Esophagus mucosa (tissue), 1 donor: ENCODE data around the gene SLC23A1. TPM values are rescaled to one million over a fixed set of nuclear protein-coding genes. Genes with fewer than 3 reads are reported as not detected.
"Not testable (repeated sequence)": the region's sequence is repeated elsewhere in the genome, so short reads cannot be mapped to it uniquely, and the experiment has no call there.

Source experiments
- ATAC-seq: fragments of 200-7000 bp; cut with Tn5 transposase; one replicate; pipeline ENCODE4 v1.9.1; 2020
- total RNA-seq: library from RNA; stranded (reverse); gene quantifications from one replicate; pipeline ENCODE4 v1.2.4, GENCODE V29; 2023
- donor health status: DM: yes; HTN: yes; CAD: no.

SLC23A1 gene
- total RNA-seq, 1 donor from 2014 or later = 0.28 TPM

DNA sequence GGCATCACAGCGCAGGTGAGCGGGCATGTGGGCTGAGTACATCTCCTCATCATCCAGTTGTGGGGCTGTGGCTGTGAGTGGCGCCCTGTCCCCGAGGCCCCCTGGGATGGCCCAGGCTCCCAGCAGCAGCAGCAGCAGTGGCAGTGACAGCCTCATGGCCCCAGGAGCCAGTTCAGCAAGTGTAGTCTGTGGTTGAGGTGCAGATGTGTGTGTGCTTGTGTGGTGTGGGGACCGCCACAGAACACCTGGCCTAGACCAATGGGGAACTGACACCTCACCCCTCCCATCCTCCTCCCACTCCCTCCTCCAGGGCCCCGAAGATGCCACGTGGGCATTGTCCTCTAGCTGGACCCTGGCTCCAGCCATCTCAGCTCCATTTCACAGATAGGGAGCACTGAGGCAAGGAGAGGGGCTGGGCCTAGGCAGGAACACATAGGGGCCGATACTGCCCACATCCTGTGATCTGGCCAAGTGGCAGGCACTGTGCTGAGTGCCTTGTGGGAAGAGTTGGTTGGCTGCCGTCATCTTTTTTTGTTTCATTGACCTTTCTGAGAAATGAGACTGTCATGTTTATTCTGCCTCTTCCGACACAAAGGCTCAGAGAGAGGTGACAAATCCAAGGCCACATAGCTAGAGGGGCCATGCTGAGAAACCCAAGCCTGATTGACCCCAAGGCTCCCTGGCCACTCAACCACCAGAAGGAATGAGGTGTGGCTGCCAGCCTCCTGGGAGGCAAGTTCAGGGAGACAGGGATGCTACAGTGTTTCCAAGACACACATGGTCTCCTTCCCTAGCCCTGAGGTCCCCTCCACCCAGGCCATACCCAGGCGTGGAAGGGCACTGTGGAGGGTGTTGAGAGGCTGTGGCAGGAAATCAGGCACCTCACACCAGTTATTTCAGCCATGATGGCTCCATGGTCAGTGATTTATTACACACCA, 6.9 kb upstream of the SLC23A1 start, which contains the start of gene MZB1:
MZB1 (minus strand) TSS at position 213 of the 938 bp plus-strand sequence; CDS start at position 156, 57 bp downstream.
- ATAC-seq = peak; percentile 12

DNA sequence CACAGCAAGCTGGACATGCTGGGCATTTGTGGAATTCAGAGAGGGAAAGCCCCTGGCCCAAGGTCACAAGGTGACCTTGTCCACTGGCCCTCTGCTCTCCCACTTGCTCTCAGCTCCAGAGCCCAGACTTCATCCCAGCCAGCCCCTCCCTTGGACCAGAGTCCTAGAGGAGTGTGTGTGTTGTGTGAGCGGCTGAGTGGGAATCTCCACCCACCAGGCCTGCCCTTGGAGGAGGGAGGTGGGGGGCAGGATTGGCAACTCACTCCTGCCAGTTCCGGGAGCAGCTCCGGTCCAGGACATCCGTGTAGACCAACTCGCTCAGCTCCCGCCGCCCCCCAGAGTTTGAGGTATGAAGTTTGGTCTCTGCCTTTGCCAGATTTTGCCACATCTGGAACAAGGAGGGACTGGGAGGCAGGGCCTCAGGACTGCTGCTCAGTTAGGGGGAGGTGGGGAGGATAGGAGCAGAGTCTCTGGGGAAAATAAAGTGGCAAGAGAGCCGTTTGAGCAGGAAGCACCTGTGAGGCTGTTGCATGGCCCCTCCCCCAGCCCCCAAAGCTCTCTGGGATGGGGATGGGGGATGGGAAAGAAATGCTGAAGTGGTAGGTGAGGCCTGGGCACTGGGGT, 5.2 kb upstream of the SLC23A1 start:
- ATAC-seq = no peak

DNA sequence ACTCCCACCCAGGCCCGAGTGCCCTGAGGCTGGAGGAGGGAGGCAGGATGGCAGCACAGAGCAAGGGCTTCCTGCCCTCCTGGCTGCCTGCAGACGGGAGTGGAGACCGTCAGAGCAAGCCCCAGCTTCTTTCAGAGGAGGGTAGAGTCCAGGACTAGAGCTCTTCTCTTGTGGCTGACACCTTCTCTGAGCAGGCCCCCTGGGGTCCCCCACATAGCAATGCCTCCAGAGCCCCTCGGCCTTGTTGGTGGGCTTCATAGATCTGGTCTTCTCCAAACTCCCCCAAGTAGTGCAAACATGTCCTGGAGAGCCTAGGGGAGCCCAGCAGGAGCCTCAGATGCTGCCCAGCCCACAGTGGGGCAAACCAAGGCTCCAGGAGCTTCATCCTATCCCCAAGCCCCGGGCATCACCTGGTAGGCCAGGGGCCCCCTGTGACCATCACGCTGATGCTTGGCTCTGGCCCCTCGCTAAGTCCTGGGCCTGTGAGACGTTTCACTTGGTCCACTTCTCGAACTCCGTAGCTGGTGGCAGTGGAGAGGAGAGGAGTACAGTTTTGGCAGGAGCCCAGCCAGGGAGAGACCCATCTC, 4.6 kb upstream of the SLC23A1 start:
- ATAC-seq = no peak

- ATAC-seq = not testable (repeated sequence)
Measured at GRCh38 chr5:139386956-139387355, 3.9 kb upstream of the SLC23A1 start.

DNA sequence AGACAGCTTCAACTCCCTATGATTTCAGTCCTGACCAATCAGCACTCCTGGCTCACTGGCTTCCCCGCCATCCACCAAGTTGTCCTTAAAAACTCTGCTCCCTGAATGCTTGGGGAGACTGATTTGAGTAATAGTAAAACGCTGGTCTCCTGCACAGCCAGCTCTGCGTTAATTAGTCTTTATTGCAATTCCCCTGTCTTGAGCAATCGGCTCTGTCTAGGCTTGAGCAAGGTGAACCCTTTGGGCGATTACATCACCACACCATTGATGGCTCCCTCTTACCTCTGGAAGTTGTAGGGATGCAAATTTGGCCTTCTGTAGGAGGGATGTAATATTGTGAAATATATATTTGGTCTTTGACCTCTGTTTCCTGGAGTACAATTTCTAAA, 2.9 kb upstream of the SLC23A1 start:
- peak; percentile 62 for ATAC-seq

DNA sequence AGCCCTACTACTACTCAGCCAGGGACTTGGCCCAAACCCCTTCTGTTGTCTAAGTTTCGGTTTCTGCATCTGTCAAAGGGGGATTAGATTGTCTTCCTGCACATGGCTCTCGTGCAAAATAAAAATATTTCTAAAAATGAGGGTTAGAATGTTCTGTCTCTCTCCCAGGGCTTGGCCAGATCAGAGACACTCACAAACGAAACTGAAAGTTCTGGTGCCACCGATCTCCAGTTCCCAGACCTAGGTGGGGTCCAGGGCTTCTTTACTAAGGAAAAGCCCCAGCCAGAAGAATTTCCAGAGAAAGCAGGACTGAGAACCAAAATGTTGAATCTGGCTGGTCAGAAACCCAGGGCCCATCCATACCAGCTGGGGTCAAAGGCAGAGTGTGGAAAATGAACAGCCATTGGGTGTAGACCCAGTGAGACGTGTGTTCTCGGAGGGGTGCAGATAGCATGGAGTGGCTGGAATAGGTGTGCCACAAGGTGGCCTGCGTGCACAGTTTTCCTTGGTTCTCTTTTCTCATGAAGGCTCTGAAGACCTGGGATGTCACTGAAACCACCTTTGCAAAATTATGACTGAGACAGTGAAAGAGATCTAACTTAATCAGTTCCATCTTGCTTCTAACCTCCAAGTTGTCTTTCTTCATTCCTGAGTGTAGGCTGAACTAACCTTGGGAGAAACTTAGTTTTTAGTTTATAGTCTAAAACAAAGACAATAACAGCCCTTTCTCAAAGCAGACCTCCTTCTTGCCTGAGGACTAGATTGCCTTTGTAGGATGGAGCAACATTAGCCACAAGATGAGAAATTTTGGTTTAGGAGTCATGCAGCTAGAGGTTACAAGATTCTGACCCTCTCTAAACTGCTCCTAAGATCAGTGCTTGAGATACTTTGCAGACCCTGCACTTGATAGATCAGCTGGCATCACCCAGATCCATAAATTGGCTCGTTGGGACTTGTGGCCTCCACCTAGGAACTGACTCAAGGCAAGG, 2.3 kb upstream of the SLC23A1 start:
- peak; percentile 10 for ATAC-seq

DNA sequence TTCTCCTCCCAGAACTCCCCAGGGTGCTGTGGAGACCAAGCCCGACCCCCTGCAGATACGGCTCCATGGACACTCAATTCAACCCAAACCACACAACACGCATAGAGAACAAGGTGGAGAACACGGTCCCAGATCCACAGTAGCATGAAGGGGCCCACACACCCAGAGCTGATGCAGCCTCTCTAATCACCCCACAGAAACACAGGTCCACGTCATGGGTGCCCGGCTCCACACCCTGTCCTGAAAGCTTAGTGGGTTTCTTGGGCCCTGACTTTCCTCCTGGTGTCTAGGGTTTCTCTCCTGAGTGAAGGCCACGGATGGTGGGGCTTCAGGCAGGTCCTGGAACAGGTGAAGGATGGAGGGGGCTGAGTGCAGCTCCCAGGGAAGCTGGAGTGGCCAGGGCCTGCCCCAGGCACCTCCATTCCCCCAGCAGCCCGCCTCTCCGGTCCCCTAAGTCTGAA, 1.5 kb upstream of the SLC23A1 start:
- peak; percentile 44 for ATAC-seq

DNA sequence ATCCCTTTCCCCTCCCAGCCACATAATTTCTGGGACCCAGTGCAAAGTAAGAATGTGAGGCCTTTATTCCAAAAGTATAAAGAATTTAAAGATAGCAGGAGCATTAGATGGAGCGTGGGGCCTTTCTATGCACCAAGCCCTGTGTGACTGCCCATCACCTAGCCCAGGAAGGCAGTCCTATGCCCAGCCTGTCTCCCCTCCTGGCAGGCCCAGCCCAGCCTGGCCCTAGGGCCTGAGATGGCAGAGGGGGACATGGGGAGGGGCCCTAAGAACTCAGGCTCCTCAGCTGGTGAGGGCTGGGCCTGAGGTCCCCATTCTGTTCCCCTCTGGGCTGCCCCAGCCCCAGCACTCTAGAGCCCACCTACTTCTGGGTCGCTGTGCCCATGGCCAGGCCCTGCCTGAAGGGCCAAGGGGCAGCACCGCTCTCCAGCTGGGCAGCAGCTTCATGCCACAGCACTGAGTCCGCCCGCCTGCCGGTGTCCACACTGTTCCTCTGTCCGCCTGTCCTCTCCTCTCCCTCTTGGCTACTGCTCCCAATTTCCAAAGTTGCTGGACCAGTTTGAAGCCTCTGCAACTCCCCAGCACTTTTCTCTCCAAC, 995 bp upstream of the SLC23A1 start:
- peak; percentile 5 for ATAC-seq

- ATAC-seq = no peak
Measured at GRCh38 chr5:139382807-139383206, 290 bp downstream of the SLC23A1 start.

DNA sequence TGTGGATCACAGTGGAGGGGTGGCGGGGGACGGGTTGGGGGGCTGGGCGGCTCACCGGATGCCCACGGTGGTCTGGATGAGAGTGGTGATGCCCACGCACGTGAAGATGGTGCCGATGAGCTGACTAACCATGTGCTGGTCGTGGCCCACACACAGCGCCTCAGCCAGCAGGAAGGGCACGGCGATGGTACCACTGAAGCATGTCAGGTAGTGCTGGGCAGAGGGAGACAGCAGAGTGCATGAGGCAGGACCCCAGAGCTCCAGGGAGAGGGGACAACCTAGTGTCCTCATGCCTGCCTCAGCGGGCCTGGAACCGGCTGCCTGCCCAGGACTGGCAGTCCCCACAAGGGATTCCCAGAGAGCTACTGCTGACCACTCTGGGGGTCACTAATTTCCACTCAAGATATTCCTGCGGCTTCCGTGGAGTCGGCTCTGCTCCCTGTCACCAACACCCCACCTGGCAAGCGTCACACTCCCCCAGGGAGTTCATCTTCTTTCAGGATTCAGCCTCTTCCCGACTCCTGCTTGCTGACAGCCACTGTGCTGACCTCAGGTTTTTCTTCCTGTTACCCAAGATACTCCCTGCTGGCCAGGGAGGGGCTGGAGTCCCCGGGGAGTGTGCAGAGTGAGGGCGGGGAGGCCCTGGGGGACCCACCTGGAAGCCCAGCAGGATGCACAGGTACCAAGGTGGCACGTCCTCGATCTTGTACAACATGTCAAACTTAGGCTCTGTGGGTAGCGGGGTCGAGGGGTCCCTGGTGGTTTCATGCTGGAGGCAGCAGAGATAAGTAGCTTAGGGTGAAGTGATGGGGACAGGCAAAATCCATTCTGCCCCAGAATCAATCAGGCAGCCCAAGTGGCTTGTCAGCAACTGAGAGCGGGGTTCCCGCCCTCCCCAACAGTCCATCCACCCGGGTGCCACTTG, 998 bp downstream of the SLC23A1 start:
- no peak for ATAC-seq

DNA sequence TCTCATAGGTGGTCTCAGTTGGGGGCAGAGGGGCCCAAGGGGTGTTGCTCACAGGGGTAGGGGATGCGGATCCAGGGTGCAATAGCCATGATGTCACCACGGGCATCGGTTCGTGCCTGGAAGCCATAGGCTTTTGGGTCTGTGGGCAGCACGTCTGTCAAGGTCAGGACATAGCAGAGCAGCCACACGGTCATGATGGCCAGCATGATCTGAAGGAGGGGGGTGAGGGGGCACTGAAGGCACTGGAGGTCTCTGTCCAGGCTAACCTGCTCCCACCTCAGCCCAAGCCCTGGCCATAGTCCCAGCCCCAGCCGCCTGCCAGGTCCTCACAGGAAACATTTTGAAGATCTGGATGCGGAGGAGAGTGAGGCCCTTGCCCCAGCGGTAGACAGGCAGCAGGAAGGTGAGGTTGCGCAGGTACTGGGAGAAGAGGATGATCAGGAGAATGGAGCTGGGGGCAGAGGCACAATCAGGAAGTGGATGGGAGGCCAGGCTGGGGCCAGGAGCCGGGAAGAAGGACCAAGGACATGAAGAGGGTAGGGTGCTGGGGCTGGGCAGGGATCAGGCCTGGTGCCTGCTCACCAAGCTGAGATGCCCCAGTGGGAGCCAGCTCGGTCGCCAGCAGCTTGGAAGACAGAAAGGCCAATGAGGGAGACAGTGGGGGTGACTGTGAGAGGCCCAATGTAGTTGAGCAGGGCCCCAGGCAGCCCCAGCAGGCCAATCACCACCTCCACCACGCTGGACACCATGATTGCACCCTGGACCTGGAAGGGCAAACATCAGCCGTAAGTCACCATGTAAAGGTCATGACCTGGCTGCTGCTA, 3.3 kb downstream of the SLC23A1 start:
- no peak for ATAC-seq

- peak; percentile 7 for ATAC-seq
Measured at GRCh38 chr5:139378941-139379361, 4.1 kb downstream of the SLC23A1 start.

- no peak for ATAC-seq
Measured at GRCh38 chr5:139378101-139378825, 4.8 kb downstream of the SLC23A1 start.

GRCh38 chr5:139377226-139377625, 5.9 kb downstream of the SLC23A1 start:
- ATAC-seq = no peak

DNA sequence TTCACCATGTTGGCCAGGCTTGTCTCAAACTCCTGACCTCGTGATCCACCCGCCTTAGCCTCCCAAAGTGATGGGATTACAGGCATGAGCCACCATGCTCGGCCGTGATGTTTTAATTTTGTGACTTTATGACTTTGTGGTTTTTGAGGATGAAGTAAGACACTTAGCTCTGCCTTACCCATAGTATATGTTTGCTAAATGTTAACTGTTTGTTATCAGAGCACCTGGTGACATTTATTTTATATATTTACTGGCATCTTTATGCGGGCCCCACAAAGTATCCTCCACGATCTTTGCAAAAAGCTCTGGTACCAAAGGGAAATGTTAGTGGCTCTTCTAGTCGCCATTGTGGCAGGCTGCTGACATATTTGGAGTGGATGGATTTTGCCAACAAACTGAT, 6.7 kb downstream of the SLC23A1 start:
- no peak for ATAC-seq

- no peak for ATAC-seq
Measured at GRCh38 chr5:139374909-139375308, 8.2 kb downstream of the SLC23A1 start.

- no peak for ATAC-seq
Measured at GRCh38 chr5:139371482-139372435, 11.3 kb downstream of the SLC23A1 start.

DNA sequence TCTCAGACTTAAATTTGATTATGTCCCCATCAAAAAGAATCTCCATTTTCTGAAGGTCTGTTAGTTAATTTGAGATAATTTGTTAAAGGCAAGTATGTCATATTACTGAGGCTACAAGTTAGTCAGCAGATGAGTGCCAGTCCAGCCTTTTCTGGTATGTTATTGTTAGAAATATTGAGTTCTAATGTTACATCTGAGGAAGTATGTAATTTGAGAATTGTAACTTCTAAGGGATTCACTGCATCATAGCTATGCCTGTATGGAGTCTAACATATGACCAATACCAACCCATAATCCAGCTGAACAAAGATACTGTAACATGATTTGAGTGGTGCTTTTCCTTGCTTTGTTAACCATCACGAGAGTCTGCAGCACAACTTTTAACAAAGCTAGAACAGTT, 13.9 kb downstream of the SLC23A1 start:
- no peak for ATAC-seq
